GM23338 (cell line): ENCODE results near the gene ZNF92. TPM values are rescaled to one million over a fixed set of nuclear protein-coding genes. Genes with fewer than 3 reads are reported as not detected.

ENCODE experiments used
- ATAC-seq: fragments of 200-7000 bp; cut with Tn5 transposase; 3 replicates; pipeline ENCODE4 v1.9.1; 2020
- DNase-seq: peaks from one replicate; pipeline ENCODE4 v3.0.0-alpha.2; 2015; ENCODE audit warnings: low spot score
- H2AFZ ChIP-seq: fragments of 200-600 bp; sonication (generic); 2 replicates; pipeline ENCODE4 v1.8.0; 2016; ENCODE audit warnings: antibody characterized with exemption, mild to moderate bottlenecking, moderate library complexity
- H3F3A ChIP-seq: fragments of 200-600 bp; sonication (generic); replicated peaks from 2 replicates; pipeline ENCODE4 v1.8.0; 2017; ENCODE audit warnings: antibody characterized with exemption, mixed run types, low read depth
- H3K27ac ChIP-seq: fragments of 200-600 bp; sonication (generic); 2 replicates; pipeline ENCODE4 v1.6.1; 2016; ENCODE audit warnings: low read depth
- H3K27me3 ChIP-seq: fragments of 200-600 bp; sonication (generic); 2 replicates; pipeline ENCODE4 v1.8.0; 2016; ENCODE audit warnings: mild to moderate bottlenecking, mixed run types, moderate library complexity; ENCODE audit not compliant: insufficient read depth
- H3K36me3 ChIP-seq: fragments of 200-600 bp; sonication (generic); 2 replicates; pipeline ENCODE4 v1.8.0; 2016; ENCODE audit warnings: mild to moderate bottlenecking; ENCODE audit not compliant: insufficient read depth
- H3K4me1 ChIP-seq: fragments of 200-600 bp; sonication (generic); 2 replicates; pipeline ENCODE4 v1.8.0; 2016; ENCODE audit warnings: mild to moderate bottlenecking, moderate library complexity; ENCODE audit not compliant: insufficient read depth
- H3K4me2 ChIP-seq: fragments of 200-600 bp; sonication (generic); 2 replicates; pipeline ENCODE4 v1.7.1; 2017; ENCODE audit warnings: mixed run types
- H3K4me3 ChIP-seq: fragments of 200-600 bp; sonication (generic); 2 replicates; pipeline ENCODE4 v1.6.1; 2016; ENCODE audit warnings: mixed run types
- H3K79me2 ChIP-seq: fragments of 200-600 bp; sonication (generic); replicated peaks from 2 replicates; pipeline ENCODE4 v1.8.0; 2017; ENCODE audit warnings: mild to moderate bottlenecking; ENCODE audit not compliant: insufficient read depth
- H3K9me2 ChIP-seq: fragments of 200-600 bp; sonication (generic); 2 replicates; pipeline ENCODE4 v1.8.0; 2017; ENCODE audit not compliant: insufficient read depth
- H4K20me1 ChIP-seq: fragments of 200-600 bp; sonication (generic); replicated peaks from 2 replicates; pipeline ENCODE4 v1.8.0; 2017; ENCODE audit warnings: mild to moderate bottlenecking; ENCODE audit not compliant: insufficient read depth
- H3K27ac Mint-ChIP-seq: 2 replicates; pipeline ENCODE4 v1.8.0; 2020; ENCODE audit warnings: inconsistent platforms, mild to moderate bottlenecking, moderate library complexity, mixed read lengths
- H3K27me3 Mint-ChIP-seq: 3 replicates; pipeline ENCODE4 v1.8.0; 2022; ENCODE audit warnings: low read depth, mild to moderate bottlenecking, moderate library complexity, mixed read lengths, inconsistent platforms; ENCODE audit not compliant: insufficient read depth, poor library complexity
- H3K36me3 Mint-ChIP-seq: 3 replicates; pipeline ENCODE4 v1.8.0; 2021; ENCODE audit warnings: low read depth, mild to moderate bottlenecking, inconsistent platforms, moderate library complexity, mixed read lengths
- H3K4me1 Mint-ChIP-seq: 3 replicates; pipeline ENCODE4 v1.8.0; 2020; ENCODE audit warnings: mild to moderate bottlenecking, inconsistent platforms, mixed read lengths
- H3K4me3 Mint-ChIP-seq: 3 replicates; pipeline ENCODE4 v1.8.0; 2021; ENCODE audit warnings: moderate library complexity, mild to moderate bottlenecking, inconsistent platforms, mixed read lengths
- H3K9me3 Mint-ChIP-seq: 3 replicates; pipeline ENCODE4 v1.8.0; 2020; ENCODE audit warnings: moderate library complexity, mild to moderate bottlenecking, inconsistent platforms, mixed read lengths
- CREB1 ChIP-seq: fragments of 250-450 bp; sonication (Bioruptor Pico); IDR thresholded peaks from 2 replicates; pipeline ENCODE4 v1.5.0; 2020; ENCODE audit warnings: low read depth, mild to moderate bottlenecking, moderate library complexity
- CTCF ChIP-seq, 2 experiments: fragments of 200-600 bp in 1 of 2; sonication (generic) in 1 of 2; conservative IDR thresholded peaks; 2 replicates each; pipeline versions ENCODE4 v1.5.1 to v1.6.1; 2016 to 2017; ENCODE audit warnings: antibody characterized with exemption in 2 of 2, low read depth in 2 of 2, mild to moderate bottlenecking in 2 of 2, moderate library complexity in 1 of 2
- ETS1 ChIP-seq: IDR thresholded peaks from 2 replicates; pipeline ENCODE4 v1.6.1; 2016; ENCODE audit warnings: antibody characterized with exemption
- EZH2 ChIP-seq: fragments of 200-600 bp; sonication (generic); IDR thresholded peaks from one replicate; pipeline ENCODE4 v1.8.0; 2017; ENCODE audit warnings: antibody characterized with exemption, mild to moderate bottlenecking, low read depth; ENCODE audit not compliant: unreplicated experiment
- JUNB ChIP-seq: IDR thresholded peaks from one replicate; pipeline ENCODE4 v1.6.1; 2016; ENCODE audit warnings: antibody characterized with exemption; ENCODE audit not compliant: unreplicated experiment
- NANOG ChIP-seq: IDR thresholded peaks from 2 replicates; pipeline ENCODE4 v1.6.1; 2016; ENCODE audit warnings: antibody characterized with exemption, borderline replicate concordance
- POLR2AphosphoS5 ChIP-seq: IDR thresholded peaks from 2 replicates; pipeline ENCODE4 v1.6.1; 2016; ENCODE audit warnings: antibody characterized with exemption, low read depth
- STAT1 ChIP-seq: IDR thresholded peaks from one replicate; pipeline ENCODE4 v1.6.1; 2016; ENCODE audit warnings: antibody characterized with exemption; ENCODE audit not compliant: unreplicated experiment
- ZNF114 ChIP-seq: fragments of 250-450 bp; sonication (Bioruptor Pico); IDR thresholded peaks from 2 replicates; pipeline ENCODE4 v1.5.0; 2020; ENCODE audit warnings: mild to moderate bottlenecking, moderate library complexity
- polyA plus RNA-seq: library from polyadenylated mRNA; unstranded; fragments of >200 nt; fragmentation: Nextera tagmentation; extraction: Ambion mirVana; gene quantifications from 2 replicates; pipeline ENCODE4 v1.2.1, GENCODE V29; 2016
- total RNA-seq: library from RNA; depleted of rRNA; stranded (reverse); fragments of >200 nt; shearing (Covaris generic); gene quantifications from 2 replicates; pipeline ENCODE4 v1.2.3, GENCODE V29; 2014
- TF ChIP-seq, protein P1 (sequence below): IDR thresholded peaks from one replicate; pipeline ENCODE4 v1.6.1; 2018; ENCODE audit warnings: antibody characterized with exemption; ENCODE audit not compliant: unreplicated experiment
- TF ChIP-seq, protein P2 (sequence below): fragments of 250-450 bp; sonication (Bioruptor Pico); IDR thresholded peaks from 2 replicates; pipeline ENCODE4 v1.5.0; 2020; ENCODE audit warnings: mild to moderate bottlenecking, moderate library complexity

Gene ZNF92
- total and polyA plus RNA-seq, 2 experiments from 2014 or later = 25.3 to 56.3 TPM

DNA sequence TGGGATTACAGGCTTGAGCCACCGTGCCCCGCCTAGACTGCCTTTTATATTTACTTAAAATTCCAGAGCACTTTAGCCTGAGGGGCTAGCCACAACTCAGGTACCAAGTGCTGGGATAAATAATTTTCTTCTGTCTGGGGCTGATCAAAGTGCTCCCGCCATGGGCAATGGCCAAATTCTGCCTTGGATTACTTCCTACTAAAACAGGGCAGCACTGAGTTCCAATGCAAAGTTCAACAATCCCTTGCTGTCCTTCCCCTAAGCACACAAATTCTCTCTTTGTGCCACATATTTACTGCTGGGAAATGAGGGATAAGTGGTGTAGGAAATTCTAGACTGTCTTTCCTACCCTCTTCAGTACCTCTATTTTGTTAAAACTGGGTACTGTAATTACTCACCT, 34.4 kb upstream of the ZNF92 start (continued):
- no peak for TF ChIP-seq CREB1 (CRISPR knock-in tag)
- no peak for TF ChIP-seq JUNB
- no peak for TF ChIP-seq NANOG

GRCh38 chr7:65342723-65343629, 30.7 kb upstream of the ZNF92 start:
- no peaks in the 10 kb centered on the region for H3K27me3 ChIP-seq
- H2AFZ ChIP-seq = no peak overlapping the region
- peaks cover 3% of the 10 kb centered on the region; the same call in 2 of the 3 replicates for H3K9me3 Mint-ChIP-seq
- H3K36me3 Mint-ChIP-seq = peaks cover 16% of the 10 kb centered on the region; the same call in 1 of the 3 replicates
- H3F3A ChIP-seq = no peaks in the 10 kb centered on the region
- no peaks in the 10 kb centered on the region for H3K9me2 ChIP-seq
- H3K4me3 Mint-ChIP-seq = no peak overlapping the region
- no peak for ATAC-seq
- DNase-seq = no peak
- H3K36me3 ChIP-seq = no peaks in the 10 kb centered on the region
- no peaks in the 10 kb centered on the region for H3K79me2 ChIP-seq
- peaks cover 5% of the 10 kb centered on the region for H3K27me3 Mint-ChIP-seq
- H4K20me1 ChIP-seq = peaks cover 2% of the 10 kb centered on the region; the same call in 1 of the 2 replicates
- no peak overlapping the region for H3K4me3 ChIP-seq
- H3K27ac ChIP-seq = no peak overlapping the region
- H3K4me1 ChIP-seq = no peaks in the 10 kb centered on the region
- no peak overlapping the region for H3K4me2 ChIP-seq
- no peaks in the 10 kb centered on the region for H3K4me1 Mint-ChIP-seq
- H3K27ac Mint-ChIP-seq = no peak overlapping the region
- no peak for TF ChIP-seq STAT1
- TF ChIP-seq ETS1 = no peak
- no peak for TF ChIP-seq EZH2
- TF ChIP-seq, protein P1, sequence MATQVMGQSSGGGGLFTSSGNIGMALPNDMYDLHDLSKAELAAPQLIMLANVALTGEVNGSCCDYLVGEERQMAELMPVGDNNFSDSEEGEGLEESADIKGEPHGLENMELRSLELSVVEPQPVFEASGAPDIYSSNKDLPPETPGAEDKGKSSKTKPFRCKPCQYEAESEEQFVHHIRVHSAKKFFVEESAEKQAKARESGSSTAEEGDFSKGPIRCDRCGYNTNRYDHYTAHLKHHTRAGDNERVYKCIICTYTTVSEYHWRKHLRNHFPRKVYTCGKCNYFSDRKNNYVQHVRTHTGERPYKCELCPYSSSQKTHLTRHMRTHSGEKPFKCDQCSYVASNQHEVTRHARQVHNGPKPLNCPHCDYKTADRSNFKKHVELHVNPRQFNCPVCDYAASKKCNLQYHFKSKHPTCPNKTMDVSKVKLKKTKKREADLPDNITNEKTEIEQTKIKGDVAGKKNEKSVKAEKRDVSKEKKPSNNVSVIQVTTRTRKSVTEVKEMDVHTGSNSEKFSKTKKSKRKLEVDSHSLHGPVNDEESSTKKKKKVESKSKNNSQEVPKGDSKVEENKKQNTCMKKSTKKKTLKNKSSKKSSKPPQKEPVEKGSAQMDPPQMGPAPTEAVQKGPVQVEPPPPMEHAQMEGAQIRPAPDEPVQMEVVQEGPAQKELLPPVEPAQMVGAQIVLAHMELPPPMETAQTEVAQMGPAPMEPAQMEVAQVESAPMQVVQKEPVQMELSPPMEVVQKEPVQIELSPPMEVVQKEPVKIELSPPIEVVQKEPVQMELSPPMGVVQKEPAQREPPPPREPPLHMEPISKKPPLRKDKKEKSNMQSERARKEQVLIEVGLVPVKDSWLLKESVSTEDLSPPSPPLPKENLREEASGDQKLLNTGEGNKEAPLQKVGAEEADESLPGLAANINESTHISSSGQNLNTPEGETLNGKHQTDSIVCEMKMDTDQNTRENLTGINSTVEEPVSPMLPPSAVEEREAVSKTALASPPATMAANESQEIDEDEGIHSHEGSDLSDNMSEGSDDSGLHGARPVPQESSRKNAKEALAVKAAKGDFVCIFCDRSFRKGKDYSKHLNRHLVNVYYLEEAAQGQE = no peak
- TF ChIP-seq POLR2AphosphoS5 = no peak
- no peak for TF ChIP-seq CTCF (conservative IDR thresholded peaks at IDR 0.05; ENCODE audit: low read depth in 2 of 2)
- TF ChIP-seq CREB1 (CRISPR knock-in tag) = no peak
- no peak for TF ChIP-seq ZNF114 (CRISPR knock-in tag)
- TF ChIP-seq, protein P2, sequence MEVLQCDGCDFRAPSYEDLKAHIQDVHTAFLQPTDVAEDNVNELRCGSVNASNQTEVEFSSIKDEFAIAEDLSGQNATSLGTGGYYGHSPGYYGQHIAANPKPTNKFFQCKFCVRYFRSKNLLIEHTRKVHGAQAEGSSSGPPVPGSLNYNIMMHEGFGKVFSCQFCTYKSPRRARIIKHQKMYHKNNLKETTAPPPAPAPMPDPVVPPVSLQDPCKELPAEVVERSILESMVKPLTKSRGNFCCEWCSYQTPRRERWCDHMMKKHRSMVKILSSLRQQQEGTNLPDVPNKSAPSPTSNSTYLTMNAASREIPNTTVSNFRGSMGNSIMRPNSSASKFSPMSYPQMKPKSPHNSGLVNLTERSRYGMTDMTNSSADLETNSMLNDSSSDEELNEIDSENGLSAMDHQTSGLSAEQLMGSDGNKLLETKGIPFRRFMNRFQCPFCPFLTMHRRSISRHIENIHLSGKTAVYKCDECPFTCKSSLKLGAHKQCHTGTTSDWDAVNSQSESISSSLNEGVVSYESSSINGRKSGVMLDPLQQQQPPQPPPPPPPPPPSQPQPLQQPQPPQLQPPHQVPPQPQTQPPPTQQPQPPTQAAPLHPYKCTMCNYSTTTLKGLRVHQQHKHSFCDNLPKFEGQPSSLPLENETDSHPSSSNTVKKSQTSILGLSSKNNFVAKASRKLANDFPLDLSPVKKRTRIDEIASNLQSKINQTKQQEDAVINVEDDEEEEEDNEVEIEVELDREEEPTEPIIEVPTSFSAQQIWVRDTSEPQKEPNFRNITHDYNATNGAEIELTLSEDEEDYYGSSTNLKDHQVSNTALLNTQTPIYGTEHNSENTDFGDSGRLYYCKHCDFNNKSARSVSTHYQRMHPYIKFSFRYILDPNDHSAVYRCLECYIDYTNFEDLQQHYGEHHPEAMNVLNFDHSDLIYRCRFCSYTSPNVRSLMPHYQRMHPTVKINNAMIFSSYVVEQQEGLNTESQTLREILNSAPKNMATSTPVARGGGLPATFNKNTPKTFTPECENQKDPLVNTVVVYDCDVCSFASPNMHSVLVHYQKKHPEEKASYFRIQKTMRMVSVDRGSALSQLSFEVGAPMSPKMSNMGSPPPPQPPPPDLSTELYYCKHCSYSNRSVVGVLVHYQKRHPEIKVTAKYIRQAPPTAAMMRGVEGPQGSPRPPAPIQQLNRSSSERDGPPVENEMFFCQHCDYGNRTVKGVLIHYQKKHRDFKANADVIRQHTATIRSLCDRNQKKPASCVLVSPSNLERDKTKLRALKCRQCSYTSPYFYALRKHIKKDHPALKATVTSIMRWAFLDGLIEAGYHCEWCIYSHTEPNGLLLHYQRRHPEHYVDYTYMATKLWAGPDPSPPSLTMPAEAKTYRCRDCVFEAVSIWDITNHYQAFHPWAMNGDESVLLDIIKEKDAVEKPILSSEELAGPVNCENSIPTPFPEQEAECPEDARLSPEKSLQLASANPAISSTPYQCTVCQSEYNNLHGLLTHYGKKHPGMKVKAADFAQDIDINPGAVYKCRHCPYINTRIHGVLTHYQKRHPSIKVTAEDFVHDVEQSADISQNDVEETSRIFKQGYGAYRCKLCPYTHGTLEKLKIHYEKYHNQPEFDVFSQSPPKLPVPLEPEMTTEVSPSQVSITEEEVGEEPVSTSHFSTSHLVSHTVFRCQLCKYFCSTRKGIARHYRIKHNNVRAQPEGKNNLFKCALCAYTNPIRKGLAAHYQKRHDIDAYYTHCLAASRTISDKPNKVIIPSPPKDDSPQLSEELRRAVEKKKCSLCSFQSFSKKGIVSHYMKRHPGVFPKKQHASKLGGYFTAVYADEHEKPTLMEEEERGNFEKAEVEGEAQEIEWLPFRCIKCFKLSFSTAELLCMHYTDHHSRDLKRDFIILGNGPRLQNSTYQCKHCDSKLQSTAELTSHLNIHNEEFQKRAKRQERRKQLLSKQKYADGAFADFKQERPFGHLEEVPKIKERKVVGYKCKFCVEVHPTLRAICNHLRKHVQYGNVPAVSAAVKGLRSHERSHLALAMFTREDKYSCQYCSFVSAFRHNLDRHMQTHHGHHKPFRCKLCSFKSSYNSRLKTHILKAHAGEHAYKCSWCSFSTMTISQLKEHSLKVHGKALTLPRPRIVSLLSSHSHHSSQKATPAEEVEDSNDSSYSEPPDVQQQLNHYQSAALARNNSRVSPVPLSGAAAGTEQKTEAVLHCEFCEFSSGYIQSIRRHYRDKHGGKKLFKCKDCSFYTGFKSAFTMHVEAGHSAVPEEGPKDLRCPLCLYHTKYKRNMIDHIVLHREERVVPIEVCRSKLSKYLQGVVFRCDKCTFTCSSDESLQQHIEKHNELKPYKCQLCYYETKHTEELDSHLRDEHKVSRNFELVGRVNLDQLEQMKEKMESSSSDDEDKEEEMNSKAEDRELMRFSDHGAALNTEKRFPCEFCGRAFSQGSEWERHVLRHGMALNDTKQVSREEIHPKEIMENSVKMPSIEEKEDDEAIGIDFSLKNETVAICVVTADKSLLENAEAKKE = no peak
- TF ChIP-seq JUNB = no peak
